Tibial artery (tissue), 4 donors: ENCODE data around the gene SYNE1.
A peak's percentile ranks its signal among the peaks of the same experiment; 100 is the strongest.

Source experiments
- DNase-seq, 2 donors: peaks; one replicate each; pipeline ENCODE4 v3.0.0-alpha.2; 2019
- H3K27ac ChIP-seq, 2 donors: fragments of 200-600 bp; sonication (generic) in 1 of 2; 1 replicate in 1 of 2; 2 replicates in 1 of 2; pipeline ENCODE4 v1.5.1; 2018 to 2019; ENCODE audit warnings: mild to moderate bottlenecking in 1 of 2
- H3K27me3 ChIP-seq, 2 donors: fragments of 200-600 bp; sonication (generic) in 1 of 2; one replicate each; pipeline versions ENCODE4 v1.5.1 to v1.6.0; 2016 to 2019
- H3K36me3 ChIP-seq, 3 donors: fragments of 200-600 bp; sonication (generic) in 2 of 3; one replicate each; pipeline ENCODE4 v1.5.1; 2016 to 2019; ENCODE audit warnings: mild to moderate bottlenecking in 2 of 3
- H3K4me1 ChIP-seq, 4 donors: fragments of 200-600 bp; sonication (generic) in 2 of 4; 1 replicate in 3 of 4; 2 replicates in 1 of 4; pipeline ENCODE4 v1.5.1; 2016 to 2019
- H3K4me3 ChIP-seq, 2 donors: fragments of 200-600 bp; sonication (generic) in 1 of 2; 1 replicate in 1 of 2; 2 replicates in 1 of 2; pipeline ENCODE4 v1.5.1; 2018 to 2019; ENCODE audit warnings: mild to moderate bottlenecking in 2 of 2
- H3K9me3 ChIP-seq, 3 donors: fragments of 200-600 bp; sonication (generic) in 1 of 3; one replicate each; pipeline ENCODE4 v1.5.1; 2016 to 2019
- CTCF ChIP-seq, 2 experiments: fragments of 200-600 bp in 1 of 2; fragments of 450-650 bp in 1 of 2; IDR thresholded peaks; one replicate each; pipeline ENCODE4 v1.5.1; 2017 to 2019; ENCODE audit warnings: antibody characterized with exemption in 2 of 2, mild to moderate bottlenecking in 1 of 2, moderate library complexity in 1 of 2
- intact Hi-C: fragments of 100-400 bp; cut with DNase I; formaldehyde crosslinking; loops from one replicate; pipeline ENCODE4 v1.15.0; 2023; ENCODE audit warnings: low total_unique reads

The SYNE1 gene

GRCh38 chr6:152241013-152241766 lies 396.0 kb downstream of the SYNE1 start:
- no peak overlapping the region for H3K4me3 ChIP-seq
- no peaks in the 10 kb centered on the region for H3K27me3 ChIP-seq
- peak overlapping the region; percentile 15 to 80 for H3K27ac ChIP-seq
- intact Hi-C loops = no loop called here
- TF ChIP-seq CTCF (IDR thresholded peaks at IDR 0.05) = no peak
- H3K4me1 ChIP-seq = peaks cover 0 to 56% (median 31%) of the 10 kb centered on the region in 4 donors
- H3K36me3 ChIP-seq = peaks cover 55 to 56% (median 55%) of the 10 kb centered on the region in 3 donors
- no peaks in the 10 kb centered on the region for H3K9me3 ChIP-seq
- DNase-seq = no peak

- Histone ChIP-seq H3K36me3 (peaks cover 62 to 64% (median 62%) of the 10 kb centered on the region in 3 donors), H3K4me1 (peaks cover 0 to 49% (median 24%) of the 10 kb centered on the region in 4 donors), H3K27ac (peak overlapping the region in 1 of 2 donors; percentile 15), H3K4me3 (no peak overlapping the region), H3K27me3 (no peaks in the 10 kb centered on the region), H3K9me3 (no peaks in the 10 kb centered on the region)
- intact Hi-C loops = no loop called here
- no peak for DNase-seq
- no peak for TF ChIP-seq CTCF (IDR thresholded peaks at IDR 0.05)
These were observed 396.7 kb downstream of the SYNE1 start for GRCh38 chr6:152240436-152240835.

GRCh38 chr6:152236370-152237097 lies 400.6 kb downstream of the SYNE1 start:
- no peak for TF ChIP-seq CTCF (IDR thresholded peaks at IDR 0.05)
- intact Hi-C loops = no loop called here
- Histone ChIP-seq H3K9me3 (no peaks in the 10 kb centered on the region), H3K27me3 (no peaks in the 10 kb centered on the region), H3K27ac (no peak overlapping the region), H3K36me3 (peaks cover 78 to 83% (median 78%) of the 10 kb centered on the region in 3 donors), H3K4me3 (no peak overlapping the region), H3K4me1 (peaks cover 0 to 20% (median 0%) of the 10 kb centered on the region in 4 donors)
- DNase-seq = no peak

GRCh38 chr6:152233547-152234320 lies 403.4 kb downstream of the SYNE1 start:
- intact Hi-C loops = no loop called here
- H3K4me1 ChIP-seq = peaks cover 0 to 10% (median 0%) of the 10 kb centered on the region in 4 donors
- TF ChIP-seq CTCF (IDR thresholded peaks at IDR 0.05) = no peak
- no peak for DNase-seq
- H3K27me3 ChIP-seq = no peaks in the 10 kb centered on the region
- peak overlapping the region; percentile 40 to 49 for H3K27ac ChIP-seq
- H3K36me3 ChIP-seq = peaks cover 73 to 82% (median 79%) of the 10 kb centered on the region in 3 donors
- no peak overlapping the region for H3K4me3 ChIP-seq
- H3K9me3 ChIP-seq = no peaks in the 10 kb centered on the region

- Histone ChIP-seq H3K27me3 (no peaks in the 10 kb centered on the region), H3K4me1 (peaks cover 0 to 10% (median 0%) of the 10 kb centered on the region in 4 donors), H3K27ac (peak overlapping the region; percentile 40 to 49), H3K9me3 (no peaks in the 10 kb centered on the region), H3K4me3 (no peak overlapping the region), H3K36me3 (peaks cover 62 to 71% (median 70%) of the 10 kb centered on the region in 3 donors)
- no peak for DNase-seq
- no peak for TF ChIP-seq CTCF (IDR thresholded peaks at IDR 0.05)
- intact Hi-C loops = no loop called here
These were observed 404.5 kb downstream of the SYNE1 start for GRCh38 chr6:152232501-152233151.
